ENCODE results near the gene MRPL54.

Gene MRPL54

GRCh38 chr19:3803986-3804385, 41.5 kb downstream of the MRPL54 start:
- no peak overlapping the region for H3K4me3 ChIP-seq (replicated peaks in 1 of 2; ENCODE audit: low read depth in 2 of 2, low read length in 2 of 2)
- no peak for DNase-seq (ENCODE audit: low read depth in 2 of 2)
- TF ChIP-seq, protein P1, sequence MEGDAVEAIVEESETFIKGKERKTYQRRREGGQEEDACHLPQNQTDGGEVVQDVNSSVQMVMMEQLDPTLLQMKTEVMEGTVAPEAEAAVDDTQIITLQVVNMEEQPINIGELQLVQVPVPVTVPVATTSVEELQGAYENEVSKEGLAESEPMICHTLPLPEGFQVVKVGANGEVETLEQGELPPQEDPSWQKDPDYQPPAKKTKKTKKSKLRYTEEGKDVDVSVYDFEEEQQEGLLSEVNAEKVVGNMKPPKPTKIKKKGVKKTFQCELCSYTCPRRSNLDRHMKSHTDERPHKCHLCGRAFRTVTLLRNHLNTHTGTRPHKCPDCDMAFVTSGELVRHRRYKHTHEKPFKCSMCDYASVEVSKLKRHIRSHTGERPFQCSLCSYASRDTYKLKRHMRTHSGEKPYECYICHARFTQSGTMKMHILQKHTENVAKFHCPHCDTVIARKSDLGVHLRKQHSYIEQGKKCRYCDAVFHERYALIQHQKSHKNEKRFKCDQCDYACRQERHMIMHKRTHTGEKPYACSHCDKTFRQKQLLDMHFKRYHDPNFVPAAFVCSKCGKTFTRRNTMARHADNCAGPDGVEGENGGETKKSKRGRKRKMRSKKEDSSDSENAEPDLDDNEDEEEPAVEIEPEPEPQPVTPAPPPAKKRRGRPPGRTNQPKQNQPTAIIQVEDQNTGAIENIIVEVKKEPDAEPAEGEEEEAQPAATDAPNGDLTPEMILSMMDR (IDR thresholded peaks at IDR 0.05; ENCODE audit: low read depth, low read length): no peak

DNA sequence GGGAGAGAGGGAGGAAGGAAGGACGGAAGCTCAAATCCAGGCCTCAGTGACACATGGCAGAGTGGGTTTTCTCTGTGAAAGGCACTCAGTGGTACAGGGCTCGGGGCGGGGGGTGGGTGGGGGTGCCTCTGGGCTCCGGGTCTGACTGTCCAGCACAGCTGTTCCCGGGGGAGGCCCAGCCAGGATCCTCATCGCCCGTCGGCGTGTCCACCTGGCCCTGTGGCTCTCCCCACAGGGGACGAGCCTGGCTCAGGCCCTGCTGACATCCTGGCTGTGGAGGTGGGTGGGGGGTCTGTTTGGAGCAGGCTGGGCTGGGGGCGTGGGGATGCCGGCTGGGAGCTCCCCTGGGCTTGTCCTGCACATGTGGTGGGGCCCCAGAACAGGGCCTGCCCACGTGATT, 41.9 kb downstream of the MRPL54 start:
- no peak for DNase-seq (ENCODE audit: low read depth in 2 of 2)
- TF ChIP-seq, protein P1 (IDR thresholded peaks at IDR 0.05; ENCODE audit: low read depth, low read length): no peak

GRCh38 chr19:3805859-3806258, 43.4 kb downstream of the MRPL54 start:
- TF ChIP-seq, protein P1 (IDR thresholded peaks at IDR 0.05; ENCODE audit: low read depth, low read length): no peak
- no peak overlapping the region for H3K4me3 ChIP-seq (replicated peaks in 1 of 2; ENCODE audit: low read depth in 2 of 2, low read length in 2 of 2)
- no peak for DNase-seq (ENCODE audit: low read depth in 2 of 2)

More for the DNA sequence above, 41.9 kb downstream of the MRPL54 start:
- H3K4me3 ChIP-seq (replicated peaks in 1 of 2; ENCODE audit: low read depth in 2 of 2, low read length in 2 of 2): no peak overlapping the region

DNA sequence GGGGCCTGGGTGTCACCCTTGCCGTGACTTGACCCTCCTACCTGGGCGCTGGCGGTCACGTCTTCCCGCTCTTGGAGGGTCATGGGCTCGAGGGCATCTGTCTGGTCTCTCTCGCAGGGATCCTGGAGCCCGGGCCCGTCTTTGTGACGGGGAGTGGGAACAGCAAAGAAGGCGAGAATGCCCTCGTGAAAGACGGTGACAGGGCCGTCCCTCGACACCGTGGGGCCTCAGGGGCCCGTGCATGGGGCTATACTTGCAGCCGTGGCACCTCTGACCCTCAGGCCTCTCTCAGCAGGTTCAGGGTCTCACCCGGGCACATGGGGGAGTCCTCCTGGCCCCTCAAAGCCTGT, 44.6 kb downstream of the MRPL54 start:
- TF ChIP-seq, protein P1 (IDR thresholded peaks at IDR 0.05; ENCODE audit: low read depth, low read length): no peak
- H3K4me3 ChIP-seq (replicated peaks in 1 of 2; ENCODE audit: low read depth in 2 of 2, low read length in 2 of 2): no peak overlapping the region
- no peak for DNase-seq (ENCODE audit: low read depth in 2 of 2)

DNA sequence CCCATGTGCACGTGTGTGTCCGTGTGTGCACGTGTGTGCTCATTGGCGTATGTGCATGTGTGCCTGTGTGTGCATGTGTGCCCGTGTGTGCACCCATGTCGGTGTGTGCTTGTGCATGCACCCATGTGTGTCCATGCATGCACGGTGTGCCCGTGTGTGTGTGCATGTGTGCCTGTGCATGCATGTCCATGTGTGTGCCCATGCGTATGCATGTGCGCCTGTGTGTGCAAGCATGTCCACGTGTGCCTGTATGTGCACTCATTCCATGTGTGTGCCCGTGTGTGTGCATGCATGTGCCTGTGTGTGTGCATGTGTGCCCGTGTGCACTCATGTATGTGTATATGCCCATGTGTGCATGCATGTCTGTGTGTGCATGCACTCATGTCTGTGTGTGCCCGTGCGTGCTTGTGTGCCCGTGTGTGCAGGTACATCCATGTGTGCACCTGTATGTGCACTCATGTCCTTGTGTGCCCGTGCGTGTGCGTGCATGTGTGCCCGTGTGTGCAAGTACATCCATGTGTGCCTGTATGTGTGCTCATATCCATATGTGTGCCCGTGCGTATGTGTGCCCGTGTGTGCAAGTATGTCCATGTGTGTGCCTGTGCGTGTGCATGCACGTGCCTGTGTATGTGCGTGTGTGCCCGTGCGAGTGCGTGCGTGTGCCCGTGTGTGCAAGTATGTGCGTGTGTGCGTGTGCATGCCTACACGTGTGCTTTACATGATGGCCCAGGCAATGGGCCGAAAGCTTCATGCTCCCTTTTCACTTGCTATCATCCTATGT, 45.3 kb downstream of the MRPL54 start:
- DNase-seq (ENCODE audit: low read depth in 2 of 2): no peak
- TF ChIP-seq, protein P1 (IDR thresholded peaks at IDR 0.05; ENCODE audit: low read depth, low read length): no peak
- H3K4me3 ChIP-seq (replicated peaks in 1 of 2; ENCODE audit: low read depth in 2 of 2, low read length in 2 of 2): no peak overlapping the region

DNA sequence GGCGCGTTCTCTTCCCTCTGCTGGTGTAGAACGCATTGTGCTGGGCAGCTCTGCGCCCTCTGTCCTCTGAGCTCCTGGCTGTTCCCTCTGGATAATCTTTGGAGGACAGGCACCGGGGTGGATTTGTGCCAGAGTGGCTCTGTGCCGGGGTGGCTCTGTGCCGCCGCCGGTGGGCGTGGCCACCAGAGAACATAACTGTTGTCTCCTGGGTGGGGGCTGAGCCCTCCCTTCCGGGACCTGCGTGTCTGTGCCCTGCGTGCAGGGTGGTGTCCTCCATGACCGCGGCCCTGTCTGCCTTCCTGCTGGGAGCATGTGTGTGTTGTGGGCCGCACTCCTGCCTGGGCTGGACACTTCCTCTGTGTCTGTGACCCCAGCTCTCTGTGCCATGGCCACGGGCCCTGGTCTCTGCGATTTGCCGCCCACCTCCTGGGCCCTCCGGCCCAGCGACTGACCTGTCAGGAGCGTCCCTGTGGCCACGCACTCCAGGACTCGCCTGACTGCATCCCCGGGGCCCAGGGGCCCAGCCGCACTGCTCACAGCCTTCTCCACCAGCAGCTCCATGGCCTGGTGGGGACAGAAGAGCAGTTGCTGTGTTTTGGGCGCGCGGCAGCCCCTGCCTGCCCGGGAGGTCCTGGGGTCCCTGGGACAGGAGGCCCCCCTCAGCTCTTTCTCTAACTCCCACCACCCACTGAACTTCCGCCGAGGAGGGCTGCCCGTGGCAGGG, 46.1 kb downstream of the MRPL54 start:
- TF ChIP-seq, protein P1 (IDR thresholded peaks at IDR 0.05; ENCODE audit: low read depth, low read length): no peak
- DNase-seq (ENCODE audit: low read depth in 2 of 2): no peak
- H3K4me3 ChIP-seq (replicated peaks in 1 of 2; ENCODE audit: low read depth in 2 of 2, low read length in 2 of 2): no peak overlapping the region
